ENCODE measurements around the gene SPEF2. TPM values are rescaled to one million over a fixed set of nuclear protein-coding genes. Genes with fewer than 3 reads are reported as not detected.

SPEF2 gene, protein sequence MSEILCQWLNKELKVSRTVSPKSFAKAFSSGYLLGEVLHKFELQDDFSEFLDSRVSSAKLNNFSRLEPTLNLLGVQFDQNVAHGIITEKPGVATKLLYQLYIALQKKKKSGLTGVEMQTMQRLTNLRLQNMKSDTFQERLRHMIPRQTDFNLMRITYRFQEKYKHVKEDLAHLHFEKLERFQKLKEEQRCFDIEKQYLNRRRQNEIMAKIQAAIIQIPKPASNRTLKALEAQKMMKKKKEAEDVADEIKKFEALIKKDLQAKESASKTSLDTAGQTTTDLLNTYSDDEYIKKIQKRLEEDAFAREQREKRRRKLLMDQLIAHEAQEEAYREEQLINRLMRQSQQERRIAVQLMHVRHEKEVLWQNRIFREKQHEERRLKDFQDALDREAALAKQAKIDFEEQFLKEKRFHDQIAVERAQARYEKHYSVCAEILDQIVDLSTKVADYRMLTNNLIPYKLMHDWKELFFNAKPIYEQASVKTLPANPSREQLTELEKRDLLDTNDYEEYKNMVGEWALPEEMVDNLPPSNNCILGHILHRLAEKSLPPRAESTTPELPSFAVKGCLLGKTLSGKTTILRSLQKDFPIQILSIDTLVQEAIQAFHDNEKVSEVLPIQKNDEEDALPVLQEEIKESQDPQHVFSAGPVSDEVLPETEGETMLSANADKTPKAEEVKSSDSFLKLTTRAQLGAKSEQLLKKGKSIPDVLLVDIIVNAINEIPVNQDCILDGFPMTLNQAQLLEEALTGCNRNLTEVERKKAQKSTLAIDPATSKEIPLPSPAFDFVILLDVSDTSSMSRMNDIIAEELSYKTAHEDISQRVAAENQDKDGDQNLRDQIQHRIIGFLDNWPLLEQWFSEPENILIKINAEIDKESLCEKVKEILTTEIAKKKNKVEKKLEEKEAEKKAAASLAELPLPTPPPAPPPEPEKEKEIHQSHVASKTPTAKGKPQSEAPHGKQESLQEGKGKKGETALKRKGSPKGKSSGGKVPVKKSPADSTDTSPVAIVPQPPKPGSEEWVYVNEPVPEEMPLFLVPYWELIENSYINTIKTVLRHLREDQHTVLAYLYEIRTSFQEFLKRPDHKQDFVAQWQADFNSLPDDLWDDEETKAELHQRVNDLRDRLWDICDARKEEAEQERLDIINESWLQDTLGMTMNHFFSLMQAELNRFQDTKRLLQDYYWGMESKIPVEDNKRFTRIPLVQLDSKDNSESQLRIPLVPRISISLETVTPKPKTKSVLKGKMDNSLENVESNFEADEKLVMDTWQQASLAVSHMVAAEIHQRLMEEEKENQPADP (N-terminal part only)
- 1 to 10 TPM; 1.2 to 2.6 (median 1.3) TPM for polyA plus RNA-seq

- H3K27ac ChIP-seq (ENCODE audit: low read depth, low read length): no peak within 1 kb of the TSS
- 2 to 4% (median 3%) methylated on average over 55 of the region's 55 CpGs for WGBS, 3 donors
Observed at GRCh38 chr5:35617435-35618303, at the start of gene SPEF2. SPEF2 (plus strand) TSS chr5:35617863; CDS start chr5:35617998, 135 bp downstream.

GRCh38 chr5:35575578-35575977 is 42.1 kb upstream of the SPEF2 start:
- WGBS, 3 donors: 56 to 63% (median 61%) methylated on average over 1 of the region's 1 CpG
- no peak overlapping the region for H3K27ac ChIP-seq (ENCODE audit: low read depth, low read length)

DNA sequence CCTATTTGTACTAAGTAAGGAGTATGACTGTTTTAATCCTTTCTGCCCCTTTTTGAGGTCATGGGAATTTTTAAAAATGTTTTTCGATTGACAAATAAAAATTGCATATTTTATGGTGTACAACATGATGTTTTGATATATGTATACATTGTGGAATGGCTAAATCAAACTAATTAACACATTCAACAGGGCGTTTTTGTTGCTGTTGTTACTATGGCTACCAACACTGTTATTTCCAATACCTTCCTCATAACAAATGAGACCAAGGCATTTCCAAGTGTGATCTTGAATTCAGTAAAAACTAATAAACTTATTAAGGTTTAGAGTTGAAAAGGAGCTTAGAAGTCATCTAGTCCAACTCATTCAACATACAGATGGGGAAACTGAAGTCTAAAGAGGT is 30.2 kb upstream of the SPEF2 start:
- no peak overlapping the region for H3K27ac ChIP-seq (ENCODE audit: low read depth, low read length)
- WGBS, 3 donors: 44 to 57% (median 50%) methylated on average over 2 of the region's 2 CpGs

GRCh38 chr5:35593338-35593737 is 24.3 kb upstream of the SPEF2 start:
- no peak overlapping the region for H3K27ac ChIP-seq (ENCODE audit: low read depth, low read length)
- 52 to 63% (median 61%) methylated on average over 1 of the region's 1 CpG for WGBS, 3 donors

- WGBS, 3 donors: 84 to 90% (median 85%) methylated on average over 2 of the region's 2 CpGs
Observed at GRCh38 chr5:35598707-35599370, 18.8 kb upstream of the SPEF2 start.

DNA sequence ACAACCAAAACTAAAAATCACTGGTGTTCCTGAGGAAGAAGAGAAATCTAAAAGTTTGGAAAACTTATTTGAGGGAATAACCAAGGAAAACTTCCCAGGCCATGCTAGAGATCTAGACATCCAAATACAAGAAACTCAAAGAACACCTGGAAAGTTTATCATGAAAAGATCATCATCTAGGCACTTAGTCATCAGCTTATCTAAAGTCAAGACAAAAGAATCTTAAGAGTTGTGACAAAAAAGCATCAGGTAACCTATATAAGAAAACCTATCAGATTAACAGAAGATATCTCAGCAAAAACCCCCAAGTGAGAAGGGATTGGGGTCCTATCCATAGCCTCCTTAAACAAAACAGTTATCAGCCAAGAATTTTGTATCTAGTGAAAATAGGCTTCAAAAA is 17.1 kb upstream of the SPEF2 start:
- H3K27ac ChIP-seq (ENCODE audit: low read depth, low read length): no peak overlapping the region

More at GRCh38 chr5:35598707-35599370, 18.8 kb upstream of the SPEF2 start:
- no peak overlapping the region for H3K27ac ChIP-seq (ENCODE audit: low read depth, low read length)

DNA sequence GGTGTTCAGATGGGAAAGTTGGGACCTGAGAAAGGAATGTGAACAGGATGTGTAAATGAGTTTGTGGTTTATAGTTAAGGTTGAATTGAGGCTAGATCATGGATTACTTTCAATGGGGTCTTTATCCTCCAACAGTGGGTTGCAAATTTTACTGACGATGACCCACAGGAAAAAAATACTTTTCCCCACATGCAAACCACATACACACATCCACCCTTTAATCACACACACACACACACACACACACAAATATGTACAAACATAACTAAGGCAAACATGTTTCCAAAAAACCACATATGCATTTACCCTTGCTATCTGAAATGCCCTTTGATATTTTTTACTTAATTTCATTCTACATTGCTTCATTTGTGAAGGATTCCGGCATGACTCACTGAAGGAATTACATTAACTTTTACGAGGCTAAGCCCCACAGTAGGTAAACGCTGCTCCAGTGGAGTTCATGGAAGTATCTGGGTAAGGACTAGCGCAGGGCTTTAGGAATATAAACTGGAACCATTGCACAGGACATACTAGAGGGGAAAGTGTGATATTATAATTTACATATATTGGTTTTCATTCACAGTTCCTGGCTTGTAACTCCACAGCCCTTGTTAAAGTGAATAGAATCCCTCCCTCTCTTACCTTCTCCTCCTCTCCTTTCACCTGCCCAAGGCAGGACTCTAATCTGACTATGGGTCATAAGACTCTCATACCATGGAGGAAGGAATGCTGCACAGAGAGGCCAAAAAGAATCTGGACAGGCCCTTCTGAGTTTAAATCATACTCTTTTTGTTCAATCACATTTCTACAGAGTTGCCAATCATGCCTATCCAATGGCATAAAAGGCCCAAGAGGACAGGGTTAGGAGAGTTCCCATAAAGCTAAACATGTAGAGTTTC is 8.5 kb upstream of the SPEF2 start:
- WGBS, 3 donors: 75 to 89% (median 85%) methylated on average over 5 of the region's 5 CpGs
- H3K27ac ChIP-seq (ENCODE audit: low read depth, low read length): no peak overlapping the region

DNA sequence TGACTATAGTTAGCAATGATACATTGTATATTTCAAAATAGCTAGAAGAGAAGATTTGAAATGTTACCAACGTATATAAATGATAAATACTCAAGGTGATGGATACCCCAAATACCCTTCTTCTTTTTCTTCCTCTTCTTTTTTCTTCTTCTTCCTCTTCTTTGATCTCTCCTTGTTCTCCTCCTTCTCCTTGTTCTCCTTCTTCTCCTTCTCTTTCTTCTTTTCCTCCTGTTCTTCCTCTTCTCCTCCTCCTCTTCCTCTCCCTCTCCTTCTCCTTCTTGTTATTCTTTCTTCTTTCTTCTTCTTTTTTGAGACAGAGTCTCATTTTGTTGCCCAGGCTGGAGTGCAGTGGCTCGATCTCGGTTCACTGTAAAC is 616 bp upstream of the SPEF2 start:
- WGBS, 3 donors: 38 to 48% (median 48%) methylated on average over 3 of the region's 3 CpGs
- no peak overlapping the region for H3K27ac ChIP-seq (ENCODE audit: low read depth, low read length)

- H3K27ac ChIP-seq (ENCODE audit: low read depth, low read length): no peak overlapping the region
- 0 to 4% (median 2%) methylated on average over 4 of the region's 4 CpGs for WGBS, 3 donors
Observed at GRCh38 chr5:35618304-35618636, 607 bp downstream of the SPEF2 start.

DNA sequence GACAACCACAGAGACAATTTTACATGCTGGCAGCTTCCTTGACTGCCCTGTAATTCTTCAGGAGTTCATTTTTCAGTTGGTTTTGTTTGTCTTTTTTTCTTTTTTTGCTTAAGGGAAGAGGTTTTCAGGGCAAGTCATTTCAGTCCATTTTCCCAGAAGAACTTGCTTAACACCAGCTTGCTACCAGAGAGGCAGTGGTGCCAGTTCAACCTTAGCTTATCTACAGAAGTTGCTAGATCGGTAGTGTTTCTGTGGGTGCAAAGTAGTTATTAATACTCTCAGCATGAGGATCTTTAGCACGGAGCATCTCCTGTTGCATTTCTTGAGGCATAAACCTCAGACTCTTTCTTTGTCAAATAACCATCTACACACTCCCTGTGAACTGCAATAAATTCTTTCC is 1.1 kb downstream of the SPEF2 start:
- no peak overlapping the region for H3K27ac ChIP-seq (ENCODE audit: low read depth, low read length)
- 41 to 73% (median 64%) methylated on average over 2 of the region's 2 CpGs for WGBS, 3 donors

GRCh38 chr5:35622974-35623373 is 5.3 kb downstream of the SPEF2 start:
- no peak overlapping the region for H3K27ac ChIP-seq (ENCODE audit: low read depth, low read length)
- 76 to 79% (median 77%) methylated on average over 3 of the region's 3 CpGs for WGBS, 3 donors

- H3K27ac ChIP-seq (ENCODE audit: low read depth, low read length): no peak overlapping the region
Observed at GRCh38 chr5:35623991-35624390, 6.3 kb downstream of the SPEF2 start.

GRCh38 chr5:35626108-35626507 is 8.4 kb downstream of the SPEF2 start:
- H3K27ac ChIP-seq (ENCODE audit: low read depth, low read length): no peak overlapping the region
- 86 to 94% (median 91%) methylated on average over 1 of the region's 1 CpG for WGBS, 3 donors

DNA sequence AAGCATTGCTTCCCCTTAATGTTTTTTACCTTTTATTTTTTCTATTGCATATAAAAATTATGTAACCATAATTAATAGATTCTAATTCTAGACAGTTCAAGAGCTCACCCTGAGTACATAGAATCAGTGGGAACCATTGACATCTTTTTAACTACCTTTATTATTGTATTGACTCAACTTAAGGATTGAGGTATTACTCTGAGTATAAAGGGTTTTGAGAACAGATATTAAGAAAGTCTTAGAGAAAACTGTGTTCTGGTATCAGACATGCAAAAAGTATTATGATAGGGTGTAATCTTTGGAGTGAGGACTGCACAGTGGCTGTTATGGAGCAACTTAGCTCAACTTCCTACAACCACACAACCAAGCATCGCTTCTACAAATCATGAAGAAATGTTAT is 8.9 kb downstream of the SPEF2 start:
- no peak overlapping the region for H3K27ac ChIP-seq (ENCODE audit: low read depth, low read length)
- WGBS, 3 donors: 65 to 100% (median 81%) methylated on average over 1 of the region's 1 CpG

DNA sequence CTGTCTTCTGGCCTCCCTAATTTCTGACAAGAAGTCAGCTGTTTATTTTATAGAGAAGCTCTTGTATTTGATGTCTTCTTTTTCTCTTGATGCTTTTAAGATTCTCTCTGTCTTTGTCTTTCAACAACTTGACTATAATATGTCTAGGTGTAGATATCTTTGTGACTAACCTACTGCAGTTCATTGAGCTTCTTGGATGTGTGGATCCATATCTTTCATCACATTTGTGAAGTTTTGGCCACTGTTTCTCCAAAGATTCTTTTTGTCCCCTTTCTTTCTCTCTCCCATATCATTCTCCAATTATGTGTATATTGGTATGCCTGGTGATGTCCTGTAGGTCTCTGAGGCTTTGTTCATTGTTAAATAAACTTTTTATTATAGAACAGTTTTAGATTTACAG is 16.7 kb downstream of the SPEF2 start:
- H3K27ac ChIP-seq (ENCODE audit: low read depth, low read length): no peak overlapping the region

GRCh38 chr5:35640623-35641022 is 23.0 kb downstream of the SPEF2 start:
- no peak overlapping the region for H3K27ac ChIP-seq (ENCODE audit: low read depth, low read length)
- WGBS, 3 donors: 73 to 97% (median 86%) methylated on average over 4 of the region's 4 CpGs

GRCh38 chr5:35644543-35644942 is 26.9 kb downstream of the SPEF2 start:
- H3K27ac ChIP-seq (ENCODE audit: low read depth, low read length): no peak overlapping the region
- 94 to 96% (median 96%) methylated on average over 3 of the region's 3 CpGs for WGBS, 3 donors
